CMK (cell line): Measurements from ENCODE around the gene TCF15.
"Not testable (repeated sequence)": the region's sequence is repeated elsewhere in the genome, so short reads cannot be mapped to it uniquely, and the experiment has no call there.

Experiments
- DNase-seq: peaks from one replicate; pipeline ENCODE4 v3.0.0-alpha.2; 2010; ENCODE audit warnings: low read depth

The TCF15 gene

DNA sequence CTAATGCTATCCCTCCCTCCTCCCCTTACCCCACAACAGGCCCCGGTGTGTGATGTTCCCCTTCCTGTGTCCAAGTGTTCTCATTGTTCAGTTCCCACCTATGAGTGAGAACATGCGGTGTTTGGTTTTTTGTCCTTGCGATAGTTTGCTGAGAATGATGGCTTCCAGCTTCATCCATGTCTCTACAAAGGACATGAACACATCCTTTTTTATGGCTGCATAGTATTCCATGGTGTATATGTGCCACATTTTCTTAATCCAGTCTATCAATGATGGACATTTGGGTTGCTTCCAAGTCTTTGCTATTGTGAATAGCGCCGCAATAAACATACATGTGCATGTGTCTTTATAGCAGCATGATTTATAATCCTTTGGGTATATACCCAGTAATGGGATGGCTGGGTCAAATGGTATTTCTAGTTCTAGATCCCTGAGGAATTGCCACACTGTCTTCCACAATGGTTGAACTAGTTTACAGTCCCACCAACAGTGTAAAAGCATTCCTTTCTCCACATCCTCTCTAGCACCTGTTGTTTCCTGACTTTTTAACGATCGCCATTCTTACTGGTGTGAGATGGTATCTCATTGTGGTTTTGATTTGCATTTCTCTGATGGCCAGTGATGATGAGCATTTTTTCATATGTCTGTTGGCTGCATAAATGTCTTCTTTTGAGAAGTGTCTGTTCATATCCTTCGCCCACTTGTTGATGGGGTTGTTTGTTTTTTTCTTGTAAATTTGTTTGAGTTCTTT lies 31.0 kb downstream of the TCF15 start:
- DNase-seq, result not testable (repeated sequence)

DNA sequence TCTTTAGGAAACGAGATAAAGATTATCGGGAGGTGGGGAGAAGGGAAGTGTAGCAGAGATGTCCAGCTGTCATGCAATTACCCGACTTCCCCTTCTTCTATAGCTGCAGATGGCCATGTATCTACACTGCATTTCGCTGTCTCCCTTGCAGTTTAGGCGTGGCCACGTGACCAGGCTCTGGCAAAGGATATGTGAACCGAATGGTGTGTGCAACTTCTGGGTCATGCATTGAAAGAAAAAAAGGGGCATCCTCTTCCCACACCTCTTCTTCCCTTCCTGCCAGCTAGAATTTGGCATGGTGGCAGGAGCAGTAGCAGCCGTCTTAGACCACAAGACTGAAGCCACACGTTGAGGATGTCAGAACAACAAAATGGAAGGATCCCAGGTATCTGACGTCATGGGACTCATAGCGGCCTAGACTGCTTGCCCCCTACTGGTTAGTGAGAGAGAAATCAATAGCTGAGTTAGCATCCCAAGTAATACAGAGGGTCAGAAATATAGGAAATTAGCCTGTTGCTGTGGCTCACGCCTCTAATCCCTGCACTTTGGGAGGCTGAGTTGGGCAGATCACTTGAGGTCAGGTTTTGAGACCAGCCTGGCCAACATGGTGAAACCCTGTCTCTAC lies 32.8 kb downstream of the TCF15 start:
- peak; percentile 63 for DNase-seq

DNA sequence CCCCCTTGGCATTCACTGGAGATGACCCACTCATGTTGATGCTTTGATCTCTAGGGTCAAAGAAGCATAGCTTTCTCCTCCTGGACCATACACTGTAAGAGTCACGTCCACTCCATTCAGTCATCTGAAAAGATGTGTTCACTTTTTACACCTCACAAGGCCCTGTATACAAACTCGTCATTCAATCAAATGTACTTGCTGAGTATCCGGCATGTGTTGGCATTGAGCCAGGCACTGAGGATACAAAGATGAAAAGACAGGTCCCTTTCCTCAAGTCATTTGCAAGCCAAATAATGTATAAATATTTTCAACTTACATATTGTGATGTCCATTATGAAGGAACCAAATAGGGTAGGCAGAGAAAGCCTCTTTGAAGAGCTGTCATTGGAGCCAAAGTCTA lies 34.0 kb downstream of the TCF15 start:
- DNase-seq, result no peak

DNA sequence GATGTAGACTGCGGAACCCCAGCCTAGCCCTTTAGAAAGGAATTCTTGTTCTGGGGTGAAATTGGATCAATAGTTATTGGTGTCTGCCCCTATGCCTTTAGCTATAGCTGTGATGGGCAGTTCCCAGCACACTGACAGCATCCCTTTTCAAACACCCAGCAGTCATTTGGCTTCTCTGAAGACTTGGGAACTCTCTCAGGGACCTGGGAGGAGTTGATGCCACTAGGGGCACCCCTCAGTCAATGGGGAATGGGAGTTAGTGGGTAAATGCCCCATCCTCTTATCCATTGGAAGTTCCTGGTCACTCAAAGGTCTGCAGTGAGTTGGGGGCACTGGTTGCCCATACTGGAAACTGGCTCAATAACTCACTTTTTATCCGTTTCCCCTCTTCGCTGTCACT lies 34.9 kb downstream of the TCF15 start:
- no peak for DNase-seq

DNA sequence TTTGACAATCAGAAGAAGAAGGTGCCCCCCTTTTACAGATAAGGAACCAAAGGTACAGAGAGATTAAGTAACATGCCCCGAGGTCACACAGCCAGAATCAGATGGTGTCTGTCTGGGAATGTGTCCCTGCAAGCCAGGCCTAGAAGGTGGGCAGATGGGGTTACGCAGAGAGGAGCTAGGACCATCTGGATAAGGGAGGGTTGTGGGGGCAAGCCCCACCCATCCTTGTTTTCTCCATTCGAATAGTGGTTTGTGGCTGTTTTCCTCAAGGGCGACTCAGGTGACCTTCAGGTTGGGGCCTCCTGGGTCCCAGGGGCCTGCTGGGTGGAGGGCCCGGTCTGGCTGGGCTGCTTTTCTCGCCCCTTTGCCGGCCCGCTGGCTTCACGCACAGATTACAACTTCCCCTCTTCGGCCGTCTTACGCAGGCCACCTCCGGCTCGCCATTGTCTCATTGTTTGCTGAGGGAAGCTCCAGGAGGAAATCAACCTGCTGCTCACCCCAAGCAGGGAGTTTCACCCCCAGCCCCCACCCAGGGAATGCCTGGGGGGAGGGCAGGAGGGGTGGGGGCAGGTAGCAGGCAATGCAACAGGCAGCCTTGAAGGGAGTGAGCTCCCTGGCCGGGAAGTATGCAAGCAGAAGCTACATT lies 35.7 kb downstream of the TCF15 start:
- no peak for DNase-seq

DNA sequence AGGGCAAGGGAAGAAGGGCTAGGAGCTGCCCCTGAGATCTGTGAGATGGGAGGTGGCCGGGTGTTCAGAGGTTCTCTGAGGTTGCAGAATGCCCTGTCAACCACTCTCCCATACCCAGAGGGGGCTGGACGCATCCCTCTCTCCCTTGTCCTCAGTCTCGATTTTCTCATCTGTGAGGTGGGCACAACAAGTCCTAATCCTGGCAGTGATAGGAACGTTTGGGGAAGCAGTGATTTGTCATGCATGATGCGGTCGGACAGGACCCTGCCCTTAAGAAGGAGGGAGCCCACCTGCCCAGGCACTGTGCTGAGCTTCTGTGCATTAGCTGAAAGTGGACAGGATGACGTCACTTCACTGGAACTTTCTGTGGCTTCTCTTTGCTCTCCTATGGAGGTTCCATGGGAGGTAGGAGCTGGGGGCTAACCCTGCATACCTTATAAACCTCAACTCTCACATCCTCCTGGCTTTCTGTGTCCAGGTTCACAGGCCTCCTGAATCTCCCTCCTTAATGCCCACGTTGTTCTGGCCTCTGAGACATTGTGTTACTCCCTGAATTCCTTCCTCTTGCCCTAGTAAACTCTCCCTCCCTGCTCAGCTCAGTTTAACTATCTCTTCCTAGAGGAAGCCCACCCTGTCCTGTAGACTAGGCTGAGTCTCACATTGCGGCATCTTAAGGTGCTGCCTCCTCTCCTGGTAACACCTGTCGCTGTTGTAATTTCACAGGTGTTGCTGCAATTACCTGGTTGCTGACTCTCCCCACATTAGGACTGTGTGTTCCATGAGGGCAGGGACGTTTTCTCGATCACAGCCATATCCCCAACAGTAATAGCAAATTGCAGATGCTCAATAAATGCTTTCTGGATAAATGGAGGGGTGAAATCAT lies 36.5 kb downstream of the TCF15 start:
- DNase-seq, result no peak

DNA sequence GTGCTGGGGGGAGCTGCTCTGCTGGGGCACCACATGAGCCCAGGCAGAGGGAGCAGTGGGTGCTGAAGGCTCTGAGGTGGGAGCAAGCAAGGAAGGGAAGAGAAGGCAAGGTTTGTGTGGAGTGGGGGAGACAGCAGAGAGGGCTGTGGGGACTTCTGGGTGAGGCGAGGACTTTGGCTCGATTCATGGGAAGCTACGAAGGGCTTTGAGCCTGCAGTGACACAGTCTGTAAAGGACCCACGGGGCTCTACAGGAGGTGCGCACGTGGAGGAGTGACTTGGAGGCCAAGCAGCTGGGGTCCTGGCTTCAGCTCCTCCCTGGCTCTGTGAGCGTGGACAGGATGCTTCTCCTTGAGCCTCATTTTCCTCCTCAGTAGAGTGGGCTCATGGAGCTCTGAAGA lies 37.4 kb downstream of the TCF15 start:
- DNase-seq, result no peak

DNA sequence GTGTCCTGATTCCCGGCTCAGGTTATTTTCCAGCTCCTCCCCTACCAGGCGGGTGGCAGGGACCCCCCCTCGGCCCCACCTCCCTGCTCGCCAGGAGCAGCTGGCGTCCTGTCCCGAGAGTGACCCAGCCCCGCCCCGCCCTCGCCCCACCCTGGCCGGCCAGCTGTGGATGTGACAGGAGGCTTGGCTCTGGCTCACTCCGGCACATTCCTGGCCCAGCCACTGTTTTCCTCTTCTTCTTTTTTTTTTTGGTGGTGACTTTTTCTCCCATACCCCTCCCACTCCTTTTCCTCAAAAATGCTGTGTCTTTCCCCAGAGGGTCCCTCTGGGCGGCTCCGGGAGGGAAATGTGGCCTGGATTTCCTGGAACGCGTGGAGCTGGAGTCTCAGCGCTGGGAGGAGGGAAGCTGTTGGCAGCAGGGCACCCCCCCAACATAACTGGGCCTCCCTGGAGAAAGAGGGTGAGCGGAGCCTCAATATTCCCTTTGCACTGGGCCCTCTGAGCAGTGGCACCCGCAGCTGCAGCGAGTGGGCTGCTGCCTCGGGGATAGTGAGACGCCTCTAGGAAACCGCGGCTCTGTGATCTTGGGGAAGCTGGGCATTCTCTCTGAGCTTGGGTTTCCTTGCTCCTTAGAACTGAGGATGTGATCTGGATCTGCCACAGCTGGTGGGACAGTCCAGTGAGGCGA lies 38.2 kb downstream of the TCF15 start:
- no peak for DNase-seq

DNA sequence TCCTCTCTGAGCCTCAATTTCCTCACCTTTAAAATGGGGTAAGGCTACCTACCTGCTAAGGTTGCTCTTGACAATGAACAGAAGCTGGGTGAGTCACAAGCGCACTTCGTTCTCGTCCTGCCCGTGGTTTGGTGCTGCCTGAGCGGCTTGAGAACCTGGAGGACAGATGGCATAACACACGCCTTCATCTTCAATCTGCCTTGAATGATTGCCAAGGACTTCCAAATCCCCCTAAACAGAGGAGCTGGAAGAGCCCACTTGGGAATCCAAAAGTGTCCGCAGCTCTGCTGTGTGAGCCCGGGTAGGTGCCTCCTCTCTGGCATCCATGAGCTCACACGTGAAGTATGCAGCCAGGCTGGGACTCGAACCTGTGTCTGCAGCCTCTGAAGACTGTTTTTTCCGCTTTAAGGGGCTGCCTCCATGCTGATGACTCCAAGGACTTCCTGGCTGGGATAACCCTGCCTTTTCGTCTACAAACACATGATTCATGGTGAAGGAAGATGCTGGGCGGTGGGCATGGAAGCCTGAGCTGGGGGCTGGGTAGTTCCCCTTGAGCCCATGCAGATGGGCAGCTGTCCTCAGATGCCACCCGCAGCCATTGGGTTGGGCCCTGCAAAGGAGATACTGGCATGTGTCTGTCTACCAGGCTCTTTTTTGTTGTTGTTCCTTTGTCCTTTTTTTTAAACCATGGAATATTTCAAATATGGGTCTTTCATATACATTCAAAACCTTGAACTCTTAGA lies 41.3 kb downstream of the TCF15 start:
- DNase-seq, result no peak

DNA sequence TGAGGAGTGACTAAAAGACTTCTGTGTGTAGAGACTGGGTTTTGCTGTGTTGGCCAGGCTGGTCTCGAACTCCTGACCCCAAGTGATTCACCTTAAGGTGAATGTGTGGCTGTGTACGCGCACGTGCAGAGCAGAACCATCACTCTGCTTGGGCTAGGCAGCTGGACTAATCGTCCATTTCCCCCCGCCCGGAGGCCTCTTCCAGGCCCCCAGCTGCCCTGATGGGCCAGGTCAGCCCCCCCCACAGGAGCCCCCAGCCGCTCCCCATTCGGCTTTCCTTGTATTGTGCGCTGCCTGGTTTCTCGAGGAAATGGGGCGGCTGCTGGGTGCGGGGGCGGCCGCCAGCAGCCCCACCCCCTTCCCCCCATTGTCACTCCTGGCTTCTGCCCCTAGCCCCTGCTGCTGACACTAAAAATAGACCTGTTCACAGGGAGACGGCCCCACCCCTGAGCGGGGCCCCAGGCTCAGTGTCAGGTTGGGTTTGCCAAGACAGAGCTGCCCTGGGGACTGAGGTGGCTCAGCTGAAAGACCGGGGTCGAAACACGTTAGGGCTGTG lies 41.9 kb downstream of the TCF15 start:
- no peak for DNase-seq

DNA sequence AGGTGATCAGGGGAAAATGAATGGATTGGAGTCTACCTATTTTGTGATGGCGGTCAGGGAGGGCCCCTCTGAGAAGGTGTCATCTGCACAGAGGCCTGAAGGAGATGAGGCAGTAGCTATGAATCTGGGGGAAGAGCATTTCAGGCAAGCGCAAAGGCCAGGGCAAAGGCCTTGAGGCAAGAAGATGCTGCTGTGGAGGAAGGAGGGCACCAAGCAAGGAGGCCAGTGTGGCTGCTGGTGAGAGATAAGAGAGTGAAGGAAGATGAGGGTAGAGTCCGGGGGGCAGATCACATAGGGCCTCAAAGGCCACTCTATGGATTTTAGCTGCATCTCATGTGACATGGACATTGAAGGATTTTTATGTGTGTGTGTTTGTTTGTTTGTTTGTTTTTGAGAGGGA lies 45.9 kb downstream of the TCF15 start:
- DNase-seq, result peak; percentile 52

DNA sequence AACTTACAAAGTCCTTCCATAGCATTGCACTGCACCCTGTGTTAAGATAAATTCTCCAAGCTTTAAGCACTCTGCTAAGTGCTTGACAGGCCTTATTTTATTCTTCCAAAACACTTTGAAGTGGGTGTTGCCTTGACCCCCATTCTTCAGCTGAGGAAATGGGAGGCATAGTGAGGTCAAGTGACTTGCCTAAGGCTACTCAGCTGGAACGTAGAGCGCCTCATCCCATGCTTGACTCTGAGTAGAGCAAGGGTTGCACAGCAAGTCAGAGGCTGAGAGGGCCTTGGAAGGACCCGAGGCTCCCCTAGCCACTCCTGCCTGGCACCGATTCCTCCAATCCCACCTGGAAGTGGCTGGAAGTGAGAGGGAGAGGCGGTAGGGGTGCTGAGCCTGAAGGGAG lies 46.9 kb downstream of the TCF15 start:
- no peak for DNase-seq

DNA sequence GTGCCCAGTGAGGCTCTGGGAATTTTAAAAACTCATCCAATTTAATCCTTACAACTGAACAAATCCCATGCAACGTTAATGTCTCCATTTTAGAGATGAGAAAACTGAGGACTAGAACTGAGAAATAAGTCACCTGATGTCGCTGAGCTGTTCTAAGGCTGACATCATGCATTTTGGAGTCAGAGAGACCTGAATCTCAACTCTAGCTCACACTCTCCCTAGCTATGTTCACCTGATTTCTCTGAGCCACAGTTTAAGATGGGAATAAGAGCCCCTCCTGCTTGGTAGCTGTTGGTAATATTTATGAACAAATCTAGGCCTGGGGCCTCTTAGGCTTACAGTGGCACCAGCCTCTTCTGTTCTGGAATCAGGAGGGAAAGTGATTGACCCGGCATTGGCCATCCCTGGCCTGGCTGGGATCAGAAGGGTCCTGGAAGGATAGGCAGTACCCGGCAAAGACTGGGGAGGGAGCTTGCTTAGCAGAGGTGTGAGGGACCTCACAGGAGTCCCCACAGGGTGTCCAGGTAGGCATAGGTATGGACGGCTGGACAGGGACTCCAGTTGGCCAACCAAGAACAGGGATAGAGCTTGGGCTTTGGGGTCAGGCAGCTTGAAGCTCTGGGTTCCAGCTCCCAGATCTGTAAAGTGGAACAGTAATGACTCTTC lies 47.7 kb downstream of the TCF15 start:
- DNase-seq, result no peak

DNA sequence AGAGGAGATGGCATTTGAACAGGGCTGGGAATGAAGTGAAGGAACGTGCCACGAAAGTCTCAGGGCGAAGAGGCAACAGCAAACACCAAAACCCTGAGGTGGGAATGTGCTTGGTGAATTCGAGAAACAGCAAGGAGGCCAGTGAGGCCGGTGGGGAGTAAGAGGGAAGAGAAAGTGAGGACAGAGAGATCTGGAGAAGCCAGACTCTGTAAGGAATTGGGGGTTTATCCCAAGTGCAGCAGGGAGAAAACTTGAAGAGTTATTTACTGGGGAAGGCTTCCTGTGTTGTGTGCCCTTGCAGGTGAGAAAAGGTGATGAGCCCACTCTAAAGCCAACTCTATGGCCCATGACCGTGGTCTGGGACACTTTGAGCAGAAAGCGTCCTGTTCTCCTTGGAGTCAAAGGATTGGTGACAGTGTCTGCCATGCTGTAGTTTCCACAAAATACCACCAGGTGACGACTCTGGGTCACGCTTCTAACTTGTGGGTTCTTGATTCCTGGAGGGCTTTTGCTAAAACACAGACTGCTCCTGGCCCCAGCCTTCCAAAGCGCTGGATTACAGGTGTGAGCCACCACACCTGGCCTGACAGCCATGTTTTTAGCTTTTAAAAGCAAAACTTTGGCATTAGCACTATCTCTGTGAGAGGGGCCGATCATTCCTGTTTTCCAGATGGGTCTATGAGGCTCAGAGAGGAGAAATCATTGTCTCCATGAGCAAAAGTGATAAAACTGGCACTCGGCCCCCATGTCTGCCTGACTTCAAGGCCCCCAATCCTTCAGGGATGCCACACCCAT lies 48.5 kb downstream of the TCF15 start:
- peak; percentile 58 for DNase-seq

DNA sequence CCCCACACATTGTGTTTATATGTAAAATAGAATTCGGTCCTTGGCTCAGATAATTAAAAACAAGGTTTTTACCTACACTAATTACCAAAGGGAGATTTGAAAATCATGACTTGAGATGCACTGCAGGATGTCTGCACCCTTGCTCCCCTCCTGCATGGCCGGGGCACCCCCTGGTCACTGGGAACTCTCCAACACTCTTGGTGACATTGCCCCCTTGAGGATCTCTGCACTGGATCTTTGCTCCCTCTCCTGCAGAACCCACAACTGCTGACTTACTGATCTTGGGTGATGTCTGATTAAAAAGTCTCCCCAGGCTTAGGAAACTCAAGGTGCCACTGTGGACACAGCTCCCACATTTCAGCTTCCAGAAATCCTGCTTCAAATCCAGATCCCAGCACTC lies 49.4 kb downstream of the TCF15 start:
- no peak for DNase-seq

DNA sequence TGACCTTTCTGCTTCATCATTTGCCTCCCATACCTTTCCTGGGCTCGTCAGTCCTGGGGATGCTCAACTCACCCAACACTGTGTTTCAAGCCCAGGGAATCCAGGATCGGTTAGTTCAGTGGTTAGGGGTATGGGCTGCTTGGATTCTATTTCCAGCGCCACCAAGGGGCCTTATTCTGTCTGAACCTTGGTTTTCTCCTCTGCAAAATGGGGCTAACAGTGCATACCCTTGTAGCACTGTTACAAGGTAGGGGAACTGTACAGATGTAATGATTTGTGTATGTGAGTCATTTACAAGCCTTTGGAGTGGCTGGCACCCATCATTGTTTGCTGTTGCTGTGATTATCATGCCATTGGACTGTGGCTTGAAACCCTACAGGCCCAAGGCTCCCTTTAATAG lies 52.0 kb downstream of the TCF15 start:
- no peak for DNase-seq

DNA sequence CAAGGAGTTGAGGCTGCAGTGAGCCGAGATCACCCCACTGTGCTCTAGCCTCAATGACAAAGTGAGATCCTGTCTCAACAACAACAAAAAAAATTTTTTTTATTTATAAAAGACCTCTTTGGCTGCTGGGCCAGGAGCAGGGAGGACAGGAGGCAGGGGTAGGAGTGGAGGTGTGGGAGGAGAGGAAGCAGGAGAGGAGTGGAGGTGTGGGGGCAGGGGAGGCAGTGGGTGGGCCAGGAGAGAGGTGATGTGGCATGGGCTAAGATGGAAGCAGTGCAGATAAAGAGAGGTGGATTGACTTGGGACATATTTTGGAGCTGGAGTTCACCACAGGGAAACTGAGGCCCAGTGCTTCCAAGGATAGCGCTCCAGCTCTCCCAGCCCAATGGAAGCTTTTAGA lies 53.1 kb downstream of the TCF15 start:
- DNase-seq, result no peak

DNA sequence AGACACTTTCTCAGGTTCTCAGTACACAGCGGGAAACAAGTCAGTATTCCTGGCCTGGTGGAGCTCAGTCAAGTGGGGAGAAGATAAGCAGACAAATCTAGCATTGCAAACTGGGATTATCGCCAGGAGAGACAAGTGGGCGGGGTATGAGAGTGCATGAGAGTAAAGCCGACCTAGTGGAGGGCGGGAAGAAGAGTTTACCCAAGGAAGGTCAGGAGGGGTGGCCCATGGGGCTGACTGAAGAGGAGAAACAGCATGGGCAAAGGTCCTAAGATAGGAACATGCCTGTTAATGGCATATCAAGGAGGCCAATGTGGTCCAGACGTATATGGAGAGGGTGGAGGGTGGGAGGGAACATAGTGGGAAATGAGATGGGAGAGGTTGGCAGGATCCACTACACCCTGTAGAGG lies 54.1 kb downstream of the TCF15 start:
- no peak for DNase-seq
